Measurements from ENCODE around the gene TMPRSS3.

DNA sequence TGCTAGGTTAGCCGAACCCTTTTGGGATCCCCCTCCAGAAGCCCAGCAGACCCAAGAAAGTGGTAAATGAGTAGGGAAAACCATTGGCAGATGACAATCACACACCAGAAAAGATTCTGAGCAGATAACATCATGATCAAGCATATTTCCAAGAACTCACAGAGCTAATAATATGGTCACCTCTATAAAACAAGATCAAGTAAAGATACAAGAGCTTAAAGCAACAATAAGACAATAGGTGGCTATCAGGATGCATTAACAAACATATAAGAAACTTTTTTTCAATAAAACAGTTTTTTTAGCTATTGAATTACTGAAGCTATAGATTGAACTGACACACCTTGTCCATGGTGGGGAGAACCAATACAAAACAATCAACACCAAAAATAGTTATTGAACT lies 36.8 kb upstream of the TMPRSS3 start:
- TF ChIP-seq, protein P1, sequence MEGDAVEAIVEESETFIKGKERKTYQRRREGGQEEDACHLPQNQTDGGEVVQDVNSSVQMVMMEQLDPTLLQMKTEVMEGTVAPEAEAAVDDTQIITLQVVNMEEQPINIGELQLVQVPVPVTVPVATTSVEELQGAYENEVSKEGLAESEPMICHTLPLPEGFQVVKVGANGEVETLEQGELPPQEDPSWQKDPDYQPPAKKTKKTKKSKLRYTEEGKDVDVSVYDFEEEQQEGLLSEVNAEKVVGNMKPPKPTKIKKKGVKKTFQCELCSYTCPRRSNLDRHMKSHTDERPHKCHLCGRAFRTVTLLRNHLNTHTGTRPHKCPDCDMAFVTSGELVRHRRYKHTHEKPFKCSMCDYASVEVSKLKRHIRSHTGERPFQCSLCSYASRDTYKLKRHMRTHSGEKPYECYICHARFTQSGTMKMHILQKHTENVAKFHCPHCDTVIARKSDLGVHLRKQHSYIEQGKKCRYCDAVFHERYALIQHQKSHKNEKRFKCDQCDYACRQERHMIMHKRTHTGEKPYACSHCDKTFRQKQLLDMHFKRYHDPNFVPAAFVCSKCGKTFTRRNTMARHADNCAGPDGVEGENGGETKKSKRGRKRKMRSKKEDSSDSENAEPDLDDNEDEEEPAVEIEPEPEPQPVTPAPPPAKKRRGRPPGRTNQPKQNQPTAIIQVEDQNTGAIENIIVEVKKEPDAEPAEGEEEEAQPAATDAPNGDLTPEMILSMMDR (IDR thresholded peaks at IDR 0.05; ENCODE audit: insufficient read depth, low read length, poor library complexity, severe bottlenecking) = no peak
- TF ChIP-seq EZH2phosphoT487 (conservative IDR thresholded peaks at IDR 0.05; ENCODE audit: low read length) = no peak

Data from SU-DHL-6 (cell line).